ENCODE measurements around the gene PTPRK. TPM values are rescaled to one million over a fixed set of nuclear protein-coding genes. Genes with fewer than 3 reads are reported as not detected.

Gene PTPRK
- total RNA-seq, 1 experiment from 2014 or later, result 89.3 TPM

DNA sequence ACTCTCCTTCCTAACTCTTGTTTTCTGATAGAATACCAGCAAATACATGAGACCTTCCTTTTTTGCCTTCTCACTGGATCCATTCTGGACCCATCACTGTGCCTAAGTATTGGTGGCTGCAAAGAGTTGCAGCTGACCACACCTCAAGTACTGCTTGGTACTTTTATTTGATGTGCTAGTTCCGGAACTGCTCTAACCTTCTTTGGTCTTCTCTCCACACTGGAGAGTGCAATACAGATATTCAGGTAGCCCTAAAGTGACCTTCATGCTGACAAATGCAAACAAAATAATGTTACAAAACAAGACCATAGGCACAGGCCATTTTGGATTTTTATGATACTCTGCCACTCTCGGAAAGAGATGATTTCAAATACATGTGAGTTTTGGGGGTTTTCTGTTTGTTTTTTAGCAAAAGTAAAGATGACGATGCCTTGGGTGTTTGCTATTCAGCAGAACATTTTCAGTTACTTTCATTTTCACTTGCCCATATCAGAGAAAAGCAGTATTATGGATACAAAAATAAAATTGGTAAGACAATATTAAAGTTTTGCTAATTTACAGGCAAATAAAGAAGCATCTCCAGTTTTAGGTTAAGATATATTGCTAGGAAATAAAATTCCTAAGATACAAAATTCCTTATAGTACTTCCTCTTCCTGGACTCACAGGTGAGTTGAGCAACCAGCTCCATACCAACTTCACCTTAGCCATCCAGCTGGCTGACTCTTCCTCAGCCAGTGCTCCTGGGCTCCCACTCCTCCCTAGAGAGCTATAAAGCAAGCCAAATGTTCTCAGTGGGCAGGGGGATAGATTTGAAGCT is 42.0 kb downstream of the PTPRK start:
- ChIA-PET POLR2A (ENCODE audit: unreplicated experiment) (interaction anchor here (0.5 kb wide), 1 partner anchor 53 kb away, joined by 9 read pairs; no protein-coding TSS in a partner anchor), CTCF (no interaction called here)
- Histone ChIP-seq H3K4me2 (no peak overlapping the region), H2AFZ (no peak overlapping the region), H3K79me2 (ENCODE audit: low read depth) (peaks cover 79% of the 10 kb centered on the region), H3K9me3 (ENCODE audit: insufficient read depth, low read depth) (0 out of 2 replicates have a peak, but pooled peaks cover 3% of the 10 kb centered on the region), H3K4me3 (no peak overlapping the region), H3F3A (ENCODE audit: insufficient read depth, low read depth) (0 out of 2 replicates have a peak, but pooled peaks cover 4% of the 10 kb centered on the region), H3K4me1 (replicated peaks; ENCODE audit: insufficient read depth) (no peaks in the 10 kb centered on the region; the same call in 1 of the 2 replicates), H3K27me3 (ENCODE audit: insufficient read depth, low read depth) (no peaks in the 10 kb centered on the region), H3K9me2 (ENCODE audit: insufficient read depth) (no peaks in the 10 kb centered on the region; the same call in 1 of the 2 replicates), H4K20me1 (ENCODE audit: insufficient read depth) (no peaks in the 10 kb centered on the region), H3K36me3 (ENCODE audit: low read depth) (0 out of 2 replicates have a peak, but pooled peaks cover 5% of the 10 kb centered on the region), H3K27ac (no peak overlapping the region)
- no peak for TF ChIP-seq EZH2 (IDR thresholded peaks at IDR 0.05; ENCODE audit: low read depth)
- TF ChIP-seq, protein P1, sequence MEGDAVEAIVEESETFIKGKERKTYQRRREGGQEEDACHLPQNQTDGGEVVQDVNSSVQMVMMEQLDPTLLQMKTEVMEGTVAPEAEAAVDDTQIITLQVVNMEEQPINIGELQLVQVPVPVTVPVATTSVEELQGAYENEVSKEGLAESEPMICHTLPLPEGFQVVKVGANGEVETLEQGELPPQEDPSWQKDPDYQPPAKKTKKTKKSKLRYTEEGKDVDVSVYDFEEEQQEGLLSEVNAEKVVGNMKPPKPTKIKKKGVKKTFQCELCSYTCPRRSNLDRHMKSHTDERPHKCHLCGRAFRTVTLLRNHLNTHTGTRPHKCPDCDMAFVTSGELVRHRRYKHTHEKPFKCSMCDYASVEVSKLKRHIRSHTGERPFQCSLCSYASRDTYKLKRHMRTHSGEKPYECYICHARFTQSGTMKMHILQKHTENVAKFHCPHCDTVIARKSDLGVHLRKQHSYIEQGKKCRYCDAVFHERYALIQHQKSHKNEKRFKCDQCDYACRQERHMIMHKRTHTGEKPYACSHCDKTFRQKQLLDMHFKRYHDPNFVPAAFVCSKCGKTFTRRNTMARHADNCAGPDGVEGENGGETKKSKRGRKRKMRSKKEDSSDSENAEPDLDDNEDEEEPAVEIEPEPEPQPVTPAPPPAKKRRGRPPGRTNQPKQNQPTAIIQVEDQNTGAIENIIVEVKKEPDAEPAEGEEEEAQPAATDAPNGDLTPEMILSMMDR (conservative IDR thresholded peaks at IDR 0.05), result no peak
- BruUV-seq (replicated peaks), result no TSS peak
- DNase-seq, result no peak
- intact Hi-C loops (cut with micrococcal nuclease; ENCODE audit: unreplicated experiment), result no loop called here

DNA sequence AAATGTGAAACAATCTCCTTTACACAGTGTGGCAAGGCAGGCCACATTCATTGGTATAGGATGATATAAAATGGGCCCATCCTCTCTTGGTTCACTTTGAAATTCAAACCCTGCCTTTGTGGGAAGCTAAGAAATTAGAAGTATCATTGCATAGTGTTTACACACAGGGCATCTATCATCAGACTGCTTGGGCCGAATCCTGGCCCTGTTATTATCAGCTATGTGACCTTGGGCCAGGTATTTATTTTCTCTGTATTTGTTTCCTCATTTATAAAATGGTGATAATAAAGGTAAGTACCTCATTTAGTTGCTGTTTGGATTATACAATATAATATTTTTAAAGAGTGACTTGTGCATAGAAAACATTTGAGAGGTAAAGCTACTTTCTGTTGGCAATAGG is 45.5 kb downstream of the PTPRK start:
- 0 out of 2 replicates have a peak, but pooled peaks cover 4% of the 10 kb centered on the region for H3F3A ChIP-seq (ENCODE audit: insufficient read depth, low read depth)
- no peak overlapping the region for H3K4me3 ChIP-seq
- no peaks in the 10 kb centered on the region; the same call in 1 of the 2 replicates for H3K9me2 ChIP-seq (ENCODE audit: insufficient read depth)
- BruUV-seq (replicated peaks), result no TSS peak
- H3K36me3 ChIP-seq (ENCODE audit: low read depth), result 0 out of 2 replicates have a peak, but pooled peaks cover 5% of the 10 kb centered on the region
- no peak overlapping the region for H3K27ac ChIP-seq
- TF ChIP-seq, protein P1 (conservative IDR thresholded peaks at IDR 0.05), result no peak
- no peak for TF ChIP-seq EZH2 (IDR thresholded peaks at IDR 0.05; ENCODE audit: low read depth)
- intact Hi-C loops (cut with micrococcal nuclease; ENCODE audit: unreplicated experiment), result no loop called here
- H3K27me3 ChIP-seq (ENCODE audit: insufficient read depth, low read depth), result no peaks in the 10 kb centered on the region
- no peak overlapping the region for H2AFZ ChIP-seq
- CTCF ChIA-PET, result no interaction called here
- H3K79me2 ChIP-seq (ENCODE audit: low read depth), result peaks cover 57% of the 10 kb centered on the region
- DNase-seq, result no peak
- 0 out of 2 replicates have a peak, but pooled peaks cover 3% of the 10 kb centered on the region for H3K9me3 ChIP-seq (ENCODE audit: insufficient read depth, low read depth)
- H3K4me2 ChIP-seq, result no peak overlapping the region
- no peaks in the 10 kb centered on the region for H4K20me1 ChIP-seq (ENCODE audit: insufficient read depth)
- no peaks in the 10 kb centered on the region; the same call in 1 of the 2 replicates for H3K4me1 ChIP-seq (replicated peaks; ENCODE audit: insufficient read depth)
- POLR2A ChIA-PET (ENCODE audit: unreplicated experiment), result no interaction called here

DNA sequence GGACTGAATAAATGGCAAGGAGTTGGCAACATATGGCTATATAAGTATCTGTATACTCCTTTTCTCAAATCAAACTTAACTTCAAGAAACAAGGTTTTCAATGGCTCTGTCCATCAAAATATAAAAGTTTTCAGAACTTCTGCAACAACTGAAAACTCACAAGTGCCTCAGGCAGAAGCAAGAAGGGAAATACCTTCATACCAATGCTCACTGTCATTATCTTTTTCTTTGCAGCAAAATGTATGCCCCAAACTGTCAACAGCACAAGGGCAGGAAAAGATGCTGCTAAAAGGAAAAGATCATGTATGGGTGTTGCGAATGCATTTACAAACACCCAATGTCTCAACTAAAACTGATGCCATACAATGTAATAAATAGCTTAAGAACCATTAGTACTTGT is 45.9 kb downstream of the PTPRK start:
- peaks cover 58% of the 10 kb centered on the region for H3K79me2 ChIP-seq (ENCODE audit: low read depth)
- no peak for DNase-seq
- H2AFZ ChIP-seq, result no peak overlapping the region

More for the DNA sequence above, 45.9 kb downstream of the PTPRK start:
- no peak for TF ChIP-seq EZH2 (IDR thresholded peaks at IDR 0.05; ENCODE audit: low read depth)
- TF ChIP-seq, protein P1 (conservative IDR thresholded peaks at IDR 0.05), result no peak
- H3K27me3 ChIP-seq (ENCODE audit: insufficient read depth, low read depth), result no peaks in the 10 kb centered on the region
- ChIA-PET CTCF (no interaction called here), POLR2A (ENCODE audit: unreplicated experiment) (interaction anchor here (0.7 kb wide), 1 partner anchor 742 kb away, joined by 3 read pairs; no protein-coding TSS in a partner anchor)
- 0 out of 2 replicates have a peak, but pooled peaks cover 3% of the 10 kb centered on the region for H3K9me3 ChIP-seq (ENCODE audit: insufficient read depth, low read depth)
- H3K4me2 ChIP-seq, result no peak overlapping the region
- 0 out of 2 replicates have a peak, but pooled peaks cover 5% of the 10 kb centered on the region for H3K36me3 ChIP-seq (ENCODE audit: low read depth)
- intact Hi-C loops (cut with micrococcal nuclease; ENCODE audit: unreplicated experiment), result no loop called here
- no peaks in the 10 kb centered on the region; the same call in 1 of the 2 replicates for H3K9me2 ChIP-seq (ENCODE audit: insufficient read depth)
- H4K20me1 ChIP-seq (ENCODE audit: insufficient read depth), result no peaks in the 10 kb centered on the region
- no peaks in the 10 kb centered on the region; the same call in 1 of the 2 replicates for H3K4me1 ChIP-seq (replicated peaks; ENCODE audit: insufficient read depth)
- H3K27ac ChIP-seq, result no peak overlapping the region
- no peak overlapping the region for H3K4me3 ChIP-seq
- H3F3A ChIP-seq (ENCODE audit: insufficient read depth, low read depth), result 0 out of 2 replicates have a peak, but pooled peaks cover 4% of the 10 kb centered on the region
- BruUV-seq (replicated peaks), result no TSS peak
